ENCODE results near the gene DOCK9. TPM values are rescaled to one million over a fixed set of nuclear protein-coding genes. Genes with fewer than 3 reads are reported as not detected.

Gene DOCK9
- total RNA-seq, 6 experiments from 2014 or later, result 16.5 to 24.3 (median 18.1) TPM

DNA sequence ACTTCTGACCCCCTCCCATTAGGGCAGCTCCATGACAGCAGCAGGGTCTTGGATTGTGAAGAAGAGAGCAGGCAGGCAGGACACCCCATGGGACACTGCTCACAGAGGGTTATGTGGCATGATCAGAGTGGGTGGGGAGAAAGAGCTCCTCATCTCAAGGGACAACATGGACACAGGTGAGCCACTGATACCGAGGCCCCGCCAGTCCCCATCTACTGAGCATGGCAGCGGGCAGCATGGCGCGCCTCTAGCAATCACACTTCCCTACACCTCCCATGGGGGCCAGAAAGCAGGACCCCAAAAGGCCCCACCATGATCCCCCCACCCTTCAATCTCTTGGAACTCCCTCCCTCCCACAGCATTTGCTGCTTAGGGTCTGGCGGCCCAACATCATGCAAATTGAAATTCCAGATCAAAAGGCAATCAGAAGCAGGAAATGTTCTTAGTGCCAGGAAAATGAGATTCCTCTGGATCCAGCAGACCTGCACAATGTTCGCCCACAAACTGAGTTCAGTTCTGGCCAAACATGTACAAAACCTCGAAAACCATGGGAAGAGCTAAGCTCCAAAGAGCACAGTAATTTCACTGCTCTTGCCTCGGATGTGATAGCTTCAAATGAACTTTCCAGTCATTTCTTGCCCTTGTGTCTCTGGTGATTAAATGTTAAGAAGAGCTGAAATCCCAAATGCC is 14.8 kb downstream of the DOCK9 start:
- DNase-seq, result no peak
- Histone ChIP-seq H3K27me3 (no peaks in the 10 kb centered on the region), H3K36me3 (no peaks in the 10 kb centered on the region), H3K4me1 (peaks cover 0 to 6% (median 0%) of the 10 kb centered on the region in 4 donors), H3K9me3 (no peaks in the 10 kb centered on the region), H3K4me3 (no peak overlapping the region), H3K27ac (no peak overlapping the region)
- no peak for TF ChIP-seq POLR2A (IDR thresholded peaks at IDR 0.05)
- TF ChIP-seq, protein P1, sequence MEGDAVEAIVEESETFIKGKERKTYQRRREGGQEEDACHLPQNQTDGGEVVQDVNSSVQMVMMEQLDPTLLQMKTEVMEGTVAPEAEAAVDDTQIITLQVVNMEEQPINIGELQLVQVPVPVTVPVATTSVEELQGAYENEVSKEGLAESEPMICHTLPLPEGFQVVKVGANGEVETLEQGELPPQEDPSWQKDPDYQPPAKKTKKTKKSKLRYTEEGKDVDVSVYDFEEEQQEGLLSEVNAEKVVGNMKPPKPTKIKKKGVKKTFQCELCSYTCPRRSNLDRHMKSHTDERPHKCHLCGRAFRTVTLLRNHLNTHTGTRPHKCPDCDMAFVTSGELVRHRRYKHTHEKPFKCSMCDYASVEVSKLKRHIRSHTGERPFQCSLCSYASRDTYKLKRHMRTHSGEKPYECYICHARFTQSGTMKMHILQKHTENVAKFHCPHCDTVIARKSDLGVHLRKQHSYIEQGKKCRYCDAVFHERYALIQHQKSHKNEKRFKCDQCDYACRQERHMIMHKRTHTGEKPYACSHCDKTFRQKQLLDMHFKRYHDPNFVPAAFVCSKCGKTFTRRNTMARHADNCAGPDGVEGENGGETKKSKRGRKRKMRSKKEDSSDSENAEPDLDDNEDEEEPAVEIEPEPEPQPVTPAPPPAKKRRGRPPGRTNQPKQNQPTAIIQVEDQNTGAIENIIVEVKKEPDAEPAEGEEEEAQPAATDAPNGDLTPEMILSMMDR (IDR thresholded peaks at IDR 0.05), result no peak
- intact Hi-C loops (cut with DNase I), result no loop called here
- peak in 1 of 4 donors; percentile 8 for ATAC-seq
- 78% methylated on average over 6 of the region's 9 CpGs for WGBS (ENCODE audit: insufficient coverage, low coverage, low lambda C conversion rate, missing lambda C conversion rate)

DNA sequence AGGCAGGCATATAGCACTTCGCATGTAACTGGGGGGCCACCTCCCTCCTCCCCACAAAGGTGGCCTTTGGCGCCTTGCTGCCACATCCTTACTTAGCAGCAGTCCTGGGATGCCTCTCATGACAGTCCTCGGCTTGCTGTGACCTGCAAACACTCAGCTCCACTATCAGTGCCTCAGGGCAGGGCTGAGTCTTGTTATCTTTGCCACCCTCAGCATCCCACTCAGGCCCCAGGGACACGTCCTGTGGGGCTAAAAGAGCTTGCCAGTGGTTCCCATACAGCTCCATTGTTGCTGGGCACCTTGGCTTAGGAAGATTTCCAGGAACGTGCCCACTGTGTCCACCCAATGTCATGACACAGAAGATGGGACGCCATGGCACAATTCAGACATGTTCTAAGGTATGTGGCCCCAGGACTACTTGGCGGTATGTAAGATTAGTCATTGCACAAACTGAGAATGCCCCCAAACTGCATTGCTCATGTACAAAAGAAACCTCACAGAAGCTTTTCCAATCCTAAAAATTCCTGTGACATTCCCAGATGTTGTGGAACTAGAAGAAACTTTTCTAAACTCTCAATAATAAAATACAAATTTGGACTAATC is 16.3 kb downstream of the DOCK9 start:
- DNase-seq (no peak), ATAC-seq (no peak)
- intact Hi-C loops (cut with DNase I), result no loop called here
- Histone ChIP-seq H3K27ac (no peak overlapping the region), H3K9me3 (no peaks in the 10 kb centered on the region), H3K4me1 (peaks cover 0 to 6% (median 0%) of the 10 kb centered on the region in 4 donors), H3K4me3 (no peak overlapping the region), H3K27me3 (no peaks in the 10 kb centered on the region), H3K36me3 (no peaks in the 10 kb centered on the region)
- no CpG with 5 or more reads among the region's 7 CpGs for WGBS (ENCODE audit: insufficient coverage, low coverage, low lambda C conversion rate, missing lambda C conversion rate)
- TF ChIP-seq, protein P1 (IDR thresholded peaks at IDR 0.05), result no peak
- TF ChIP-seq POLR2A (IDR thresholded peaks at IDR 0.05), result no peak

DNA sequence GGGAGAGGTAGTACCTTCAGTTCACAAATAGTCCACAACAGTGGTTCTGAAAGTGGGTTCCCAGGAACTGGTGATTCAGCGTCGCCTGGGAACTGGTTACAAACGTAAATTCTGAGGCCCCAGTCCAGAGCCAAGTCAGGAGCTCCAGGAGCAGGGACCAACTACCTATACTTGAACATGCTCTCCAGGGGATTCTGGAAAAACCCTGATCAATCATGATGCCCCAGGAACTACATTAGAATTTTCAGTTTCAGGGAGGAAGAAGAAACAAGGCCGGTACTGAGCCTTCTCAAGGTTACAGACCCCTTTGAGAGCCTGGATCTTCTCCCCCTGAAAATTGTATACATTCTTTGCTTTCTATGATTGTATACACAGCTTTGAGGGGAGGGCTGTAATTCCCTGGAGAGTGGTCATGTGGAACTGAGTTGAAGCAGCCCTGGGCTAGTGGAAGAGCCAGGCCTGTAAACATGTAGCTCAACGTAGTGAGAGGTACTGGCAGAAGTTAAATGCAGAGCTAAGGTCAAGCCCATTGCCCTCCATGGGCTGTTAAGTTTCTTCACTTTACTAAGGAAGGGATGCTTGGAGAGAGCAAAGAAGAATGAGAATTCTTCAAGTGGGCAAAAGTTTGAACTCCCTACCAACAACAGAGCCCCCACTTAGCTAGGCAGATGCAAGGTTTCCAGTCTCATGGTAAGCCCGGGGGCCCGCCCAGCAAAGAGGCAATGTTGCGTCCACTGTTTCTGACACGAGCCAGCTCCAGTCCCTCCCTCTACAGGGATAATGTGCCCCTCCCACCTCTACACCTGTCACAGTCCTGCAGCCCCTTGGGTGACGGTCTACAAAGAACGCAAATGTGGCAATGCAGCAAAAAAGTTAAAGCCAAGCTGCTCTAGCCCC is 17.0 kb downstream of the DOCK9 start:
- 83% methylated on average over 4 of the region's 11 CpGs for WGBS (ENCODE audit: insufficient coverage, low coverage, low lambda C conversion rate, missing lambda C conversion rate)
- intact Hi-C loops (cut with DNase I), result no loop called here
- Histone ChIP-seq H3K4me3 (no peak overlapping the region), H3K27me3 (no peaks in the 10 kb centered on the region), H3K4me1 (peaks cover 0 to 6% (median 0%) of the 10 kb centered on the region in 4 donors), H3K9me3 (no peaks in the 10 kb centered on the region), H3K27ac (no peak overlapping the region), H3K36me3 (no peaks in the 10 kb centered on the region)
- no peak for DNase-seq
- ATAC-seq, result no peak
- no peak for TF ChIP-seq POLR2A (IDR thresholded peaks at IDR 0.05)
- TF ChIP-seq, protein P1 (IDR thresholded peaks at IDR 0.05), result no peak

DNA sequence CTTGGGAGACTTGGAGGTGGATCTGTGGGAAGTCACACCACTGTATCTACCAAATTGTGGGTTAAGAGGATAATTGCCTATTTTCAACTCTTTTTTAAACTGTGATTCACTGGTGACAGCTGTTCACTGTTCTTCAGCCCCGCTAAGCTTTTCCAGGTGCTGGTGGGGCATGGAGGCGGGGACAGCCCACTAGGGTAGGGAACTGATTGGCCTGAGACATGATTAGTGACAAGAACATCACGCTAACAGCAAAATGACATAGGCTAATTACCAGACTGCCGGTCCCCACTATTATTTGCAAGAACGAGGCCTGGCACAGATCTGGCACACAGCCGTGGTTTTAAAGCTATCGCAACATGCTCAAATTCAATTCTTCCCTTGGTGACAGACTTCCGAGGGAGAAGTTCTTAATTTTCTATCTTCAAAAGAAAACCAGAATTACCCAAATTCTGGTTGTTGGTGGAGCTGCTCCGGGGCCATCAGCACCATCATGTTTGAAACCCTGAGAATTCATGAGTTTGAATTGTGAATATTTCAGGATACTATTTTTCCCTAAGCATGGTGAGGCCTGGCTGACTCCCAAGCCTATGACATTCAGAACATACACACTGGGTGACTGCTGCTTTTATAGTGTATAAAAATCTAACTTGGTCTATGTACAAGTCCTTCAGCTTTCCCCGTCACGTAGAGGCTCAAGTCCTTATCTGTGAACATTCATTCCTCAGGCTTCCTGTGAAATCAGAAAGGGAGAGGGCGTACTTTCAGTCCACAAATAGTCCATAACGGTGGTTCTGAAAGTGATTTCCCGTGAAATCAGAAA is 17.9 kb downstream of the DOCK9 start:
- no peaks in the 10 kb centered on the region for H3K27me3 ChIP-seq
- TF ChIP-seq, protein P1 (IDR thresholded peaks at IDR 0.05), result no peak
- no peak for TF ChIP-seq POLR2A (IDR thresholded peaks at IDR 0.05)
- no peaks in the 10 kb centered on the region for H3K9me3 ChIP-seq
- intact Hi-C loops (cut with DNase I), result no loop called here
- no peak overlapping the region for H3K27ac ChIP-seq
- DNase-seq (no peak), ATAC-seq (peak in 3 of 4 donors; percentile 51 to 59 (median 59))
- H3K4me3 ChIP-seq, result no peak overlapping the region
- no peaks in the 10 kb centered on the region for H3K36me3 ChIP-seq
- H3K4me1 ChIP-seq, result peaks cover 0 to 6% (median 0%) of the 10 kb centered on the region in 4 donors
- WGBS (ENCODE audit: insufficient coverage, low coverage, low lambda C conversion rate, missing lambda C conversion rate), result 70% methylated on average over 9 of the region's 14 CpGs

All from right lobe of liver (tissue), 6 donors.